ENCODE data around the gene LUZP2.

LUZP2 gene

DNA sequence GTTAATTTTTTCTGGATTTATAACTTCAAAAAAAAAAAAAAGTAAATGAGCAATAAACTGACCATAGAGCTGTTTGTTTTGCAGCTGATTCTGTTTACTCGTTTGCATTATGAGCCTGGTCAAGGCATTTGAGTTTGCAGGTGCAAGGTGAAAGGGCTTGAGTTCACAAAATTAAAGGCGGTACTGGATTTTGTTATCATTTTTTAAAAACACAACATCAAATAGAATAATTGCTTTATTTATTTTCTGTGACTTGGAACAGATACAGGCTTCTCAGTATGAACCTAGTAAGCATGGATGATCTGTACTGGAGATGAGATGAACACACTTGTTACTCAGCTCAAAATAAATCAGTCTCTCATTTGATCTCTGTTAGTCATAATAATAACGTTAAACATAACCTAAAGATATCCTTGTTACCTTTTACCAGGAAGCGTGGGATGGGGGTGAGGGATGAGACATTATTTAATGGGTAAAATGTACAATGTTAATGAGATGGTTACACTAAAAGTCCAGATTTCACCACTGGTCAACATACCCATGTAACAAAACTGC lies 137.8 kb downstream of the LUZP2 start:
- no peak for DNase-seq (ENCODE audit: low read depth in 2 of 2)

DNA sequence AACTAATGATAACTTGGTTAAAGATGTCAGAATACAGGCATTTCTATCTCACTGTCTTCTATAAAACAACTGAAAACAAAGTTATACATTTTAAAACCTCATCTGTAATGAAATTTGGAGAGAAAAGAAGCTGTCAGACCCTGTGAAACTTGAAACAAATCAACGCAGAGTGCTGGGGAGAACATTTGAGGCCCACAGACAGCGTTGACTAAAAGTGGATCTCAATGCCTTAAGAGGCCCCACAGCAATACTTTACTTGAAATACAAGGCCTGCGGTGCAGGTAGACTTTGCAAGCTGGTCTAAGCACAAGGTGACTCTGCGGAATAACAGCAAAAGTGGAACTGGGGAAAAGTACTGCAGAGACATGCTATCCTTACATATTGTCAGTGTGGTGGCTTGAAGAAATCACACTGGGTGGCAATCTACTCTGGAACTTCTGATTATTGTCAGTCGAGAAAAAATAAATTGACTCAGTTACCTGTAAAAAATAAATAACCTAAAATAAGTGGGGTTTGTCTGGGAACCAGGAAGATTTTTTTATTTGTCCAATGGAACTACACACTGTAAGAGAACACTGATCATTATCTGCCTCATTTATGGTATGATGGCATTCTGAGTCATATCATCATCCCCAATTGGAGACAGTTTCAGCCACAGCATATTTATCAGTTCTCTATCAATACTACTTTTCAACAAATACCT lies 138.9 kb downstream of the LUZP2 start:
- no peak for DNase-seq (ENCODE audit: low read depth in 2 of 2)

DNA sequence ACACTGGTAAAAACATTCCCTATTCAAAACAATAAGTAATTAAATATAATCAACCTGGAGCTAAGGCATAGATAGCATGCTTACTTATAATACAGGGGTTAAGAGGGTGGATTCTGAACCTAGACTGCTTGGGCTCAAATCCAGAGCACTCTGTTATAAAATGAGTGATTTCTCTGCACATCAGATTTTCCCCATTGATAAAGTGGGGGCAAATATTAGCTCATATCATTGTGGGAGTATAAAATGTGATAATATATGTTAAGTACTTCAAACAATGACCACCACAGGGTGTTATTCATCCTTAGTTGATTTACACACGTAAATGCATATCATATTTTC lies 139.4 kb downstream of the LUZP2 start:
- no peak for DNase-seq (ENCODE audit: low read depth in 2 of 2)

DNA sequence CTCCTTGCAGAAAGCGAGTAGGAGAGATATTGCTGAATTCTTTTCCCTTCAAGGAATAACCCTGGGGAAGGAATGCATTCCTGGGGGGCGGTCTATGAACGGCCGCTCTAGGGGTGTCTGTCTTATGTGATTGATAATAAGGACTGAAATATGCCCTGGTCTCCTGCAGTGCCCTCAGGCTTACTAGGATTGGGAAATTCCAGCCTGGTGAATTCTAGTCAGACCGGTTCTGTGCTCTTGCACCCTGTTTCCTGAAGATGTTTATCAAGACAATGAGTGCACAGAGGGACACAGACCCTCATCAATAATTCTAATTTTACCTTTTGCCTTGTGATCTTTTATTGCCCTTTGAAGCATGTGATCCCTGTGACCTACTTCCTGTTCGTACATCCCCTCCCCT lies 140.7 kb downstream of the LUZP2 start:
- no peak for DNase-seq (ENCODE audit: low read depth in 2 of 2)

DNA sequence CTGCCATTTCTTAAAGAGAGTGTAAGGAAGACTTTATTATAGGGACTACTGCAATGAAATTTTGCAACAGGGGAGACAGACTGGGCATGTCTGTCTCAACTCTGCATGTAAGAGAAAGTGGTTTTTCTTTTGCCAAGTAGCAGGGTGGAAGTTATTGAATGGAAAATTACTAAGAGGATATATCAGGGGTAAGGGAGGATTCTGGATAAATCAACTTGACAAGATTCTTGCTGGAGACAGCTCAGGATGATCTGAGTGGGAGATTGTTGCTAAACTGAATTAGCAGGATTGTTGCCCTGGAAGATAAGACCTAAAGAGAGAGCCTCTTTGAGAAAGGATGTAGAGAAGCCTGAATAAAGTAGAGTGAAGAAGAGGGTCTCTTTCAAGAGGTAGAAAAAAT lies 145.8 kb downstream of the LUZP2 start:
- no peak for DNase-seq (ENCODE audit: low read depth in 2 of 2)

- no peak for DNase-seq (ENCODE audit: low read depth in 2 of 2)
These were observed 148.7 kb downstream of the LUZP2 start for GRCh38 chr11:24645563-24645962.

GRCh38 chr11:24651873-24652272 lies 155.0 kb downstream of the LUZP2 start:
- DNase-seq (ENCODE audit: low read depth in 2 of 2) = no peak

GRCh38 chr11:24653901-24654300 lies 157.0 kb downstream of the LUZP2 start:
- DNase-seq (ENCODE audit: low read depth in 2 of 2) = no peak

GRCh38 chr11:24661331-24661730 lies 164.5 kb downstream of the LUZP2 start:
- DNase-seq (ENCODE audit: low read depth in 2 of 2) = no peak

DNA sequence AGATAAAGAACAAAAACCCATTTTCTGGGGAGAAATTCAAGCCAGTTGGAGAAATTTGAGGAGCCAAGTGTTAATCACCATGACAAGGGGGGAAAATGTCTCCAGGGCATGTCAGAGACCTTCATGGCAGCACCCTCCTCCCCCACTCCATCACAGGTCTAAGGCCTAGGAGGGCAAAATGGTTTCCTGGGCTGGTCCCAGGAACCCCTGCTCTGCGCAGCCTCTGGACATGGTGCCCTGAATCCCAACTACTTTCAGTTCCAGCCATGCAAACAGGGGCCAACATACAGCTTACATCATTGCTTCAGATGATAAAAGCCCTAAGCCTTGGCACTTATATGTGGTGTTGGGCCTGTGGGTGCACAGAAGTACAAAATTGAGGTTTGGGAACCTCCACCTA lies 167.5 kb downstream of the LUZP2 start:
- DNase-seq (ENCODE audit: low read depth in 2 of 2) = no peak

- no peak for DNase-seq (ENCODE audit: low read depth in 2 of 2)
These were observed 170.6 kb downstream of the LUZP2 start for GRCh38 chr11:24667353-24667968.

DNA sequence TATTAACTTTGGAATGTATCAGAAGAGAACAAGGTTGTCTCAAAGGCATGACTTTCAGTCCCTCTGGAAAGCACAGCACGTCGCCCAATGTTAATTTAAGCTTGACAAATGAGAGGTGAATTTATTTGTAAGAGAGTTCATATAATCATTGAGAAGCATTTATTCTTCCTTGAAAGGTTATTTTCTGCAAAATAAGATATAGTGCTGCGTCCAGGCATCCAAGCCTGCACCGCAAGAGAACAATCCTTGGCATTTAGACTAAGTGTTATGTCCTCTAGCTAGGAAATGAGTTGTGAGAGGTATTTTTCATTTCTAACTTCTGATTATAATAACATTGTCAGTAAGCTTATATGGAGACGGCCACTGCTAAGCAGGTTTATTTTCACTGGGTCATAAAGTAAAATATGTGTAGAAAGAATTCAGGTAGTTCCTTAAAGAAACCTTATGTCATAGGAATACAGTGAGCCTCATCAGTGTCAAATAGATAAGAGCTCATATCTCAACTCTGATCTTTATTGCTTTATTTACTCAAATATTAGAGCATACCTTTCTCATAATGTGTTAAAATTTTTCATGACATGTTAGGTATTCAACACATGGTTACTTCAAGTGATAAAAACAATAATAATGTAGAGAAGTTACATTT lies 182.0 kb downstream of the LUZP2 start:
- DNase-seq (ENCODE audit: low read depth in 2 of 2) = no peak

- no peak for DNase-seq (ENCODE audit: low read depth in 2 of 2)
These were observed 183.0 kb downstream of the LUZP2 start for GRCh38 chr11:24679821-24680351.

DNA sequence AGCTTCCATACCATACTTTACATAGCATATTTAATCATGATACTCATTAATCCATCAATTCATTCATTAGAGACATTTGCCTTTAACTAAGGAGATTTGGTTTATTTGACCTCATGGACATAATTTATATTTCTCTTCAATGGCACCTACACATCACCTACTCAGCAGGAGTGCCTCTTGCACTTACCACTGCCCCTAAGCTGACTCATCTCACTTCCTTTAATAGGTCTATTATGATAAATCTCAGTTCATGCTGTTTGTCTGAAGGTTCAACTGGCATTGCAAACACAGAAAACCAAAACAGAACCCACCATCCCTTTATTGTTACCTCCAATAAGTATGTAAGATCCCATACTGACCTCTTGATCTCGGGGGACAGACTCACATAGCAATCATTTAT lies 186.7 kb downstream of the LUZP2 start:
- DNase-seq (ENCODE audit: low read depth in 2 of 2) = no peak

DNA sequence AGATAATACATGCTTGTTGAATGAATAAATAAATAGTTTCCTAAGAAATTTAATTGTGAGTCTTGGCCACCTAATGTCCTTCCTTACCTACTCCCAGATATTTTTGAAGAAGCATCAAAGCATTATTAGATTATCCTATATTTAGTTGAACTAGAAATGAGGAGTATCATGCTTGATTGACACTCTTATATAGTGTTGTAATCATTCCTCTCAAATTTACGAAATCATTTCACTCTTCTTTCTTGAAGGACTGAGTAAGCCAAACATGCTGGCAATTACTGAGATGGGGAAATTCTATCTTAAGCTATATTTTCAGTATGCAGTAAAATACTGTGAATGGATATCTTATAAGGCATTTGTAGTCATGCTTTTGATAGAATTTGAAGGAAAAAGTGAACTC lies 189.0 kb downstream of the LUZP2 start:
- DNase-seq (ENCODE audit: low read depth in 2 of 2) = no peak

DNA sequence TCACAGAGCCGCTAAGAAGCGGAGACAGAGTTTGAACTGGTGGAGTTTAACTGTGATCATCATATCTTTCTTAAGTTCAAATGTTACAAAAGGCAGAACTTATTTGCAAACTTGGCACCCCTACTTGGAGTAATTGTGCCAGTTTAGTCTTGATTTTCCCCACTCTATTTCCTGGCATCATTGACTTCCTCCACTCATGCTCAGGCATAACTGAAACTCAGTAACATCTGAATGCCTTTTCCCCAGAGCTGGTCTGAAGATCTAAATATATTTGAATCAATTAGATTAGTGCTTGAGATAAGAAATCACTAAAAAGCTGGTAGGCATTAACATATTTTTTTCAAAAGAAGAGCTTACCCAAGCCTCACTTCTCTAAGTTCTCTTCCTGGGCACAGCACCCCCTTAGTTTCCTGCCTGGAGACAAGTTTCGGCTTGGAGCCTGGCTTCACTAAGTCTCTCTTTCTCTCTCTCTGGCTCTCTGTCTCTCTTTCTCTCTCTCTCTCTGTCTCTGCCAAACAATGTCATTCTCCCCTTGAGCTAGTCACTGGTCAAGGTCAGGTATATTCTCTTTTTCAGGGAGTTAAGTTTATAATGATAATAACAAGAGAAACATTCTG lies 190.8 kb downstream of the LUZP2 start:
- no peak for DNase-seq (ENCODE audit: low read depth in 2 of 2)

DNA sequence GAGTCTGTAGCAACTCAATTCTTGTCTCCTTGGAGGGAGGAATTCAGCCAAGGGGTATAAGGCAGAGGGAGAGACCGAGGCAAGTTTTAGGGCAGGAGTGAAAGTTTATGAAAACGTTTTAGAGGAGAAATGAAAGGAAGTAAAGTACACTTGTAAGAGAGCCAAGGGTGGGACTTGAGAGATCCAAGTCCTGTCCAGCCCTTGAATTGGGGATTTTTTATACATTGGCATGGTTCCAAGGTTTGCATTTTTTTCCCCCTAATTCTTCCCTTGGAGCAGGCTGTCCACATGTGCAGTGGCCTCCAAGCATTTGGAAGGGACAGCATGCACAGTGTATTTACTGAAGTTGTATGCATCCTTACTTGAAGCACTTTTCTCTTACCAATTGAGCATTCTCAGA lies 192.1 kb downstream of the LUZP2 start:
- no peak for DNase-seq (ENCODE audit: low read depth in 2 of 2)

- no peak for DNase-seq (ENCODE audit: low read depth in 2 of 2)
These were observed 200.8 kb downstream of the LUZP2 start for GRCh38 chr11:24697522-24698111.

DNA sequence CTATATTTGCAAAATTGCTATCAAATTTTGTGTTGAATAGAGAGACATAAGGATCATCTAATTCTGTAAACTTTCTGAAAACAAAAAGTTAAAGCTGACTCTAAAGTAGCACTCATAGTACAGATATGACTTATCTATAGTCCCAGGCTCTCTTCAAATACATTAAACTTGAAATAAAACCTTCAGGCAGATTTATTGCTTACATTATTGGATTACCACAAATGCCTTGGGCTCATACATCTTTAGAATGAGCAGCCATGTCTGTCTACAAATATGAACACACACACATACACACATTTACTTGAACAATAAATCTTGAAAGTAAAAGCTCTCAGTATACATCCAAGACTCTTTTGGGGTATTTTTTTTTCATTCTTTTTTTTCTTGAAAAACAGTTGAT lies 207.9 kb downstream of the LUZP2 start:
- DNase-seq (ENCODE audit: low read depth in 2 of 2) = no peak

GRCh38 chr11:24705474-24705873 lies 208.6 kb downstream of the LUZP2 start:
- no peak for DNase-seq (ENCODE audit: low read depth in 2 of 2)

GRCh38 chr11:24708616-24709015 lies 211.8 kb downstream of the LUZP2 start:
- no peak for DNase-seq (ENCODE audit: low read depth in 2 of 2)

- DNase-seq (ENCODE audit: low read depth in 2 of 2) = no peak
These were observed 213.2 kb downstream of the LUZP2 start for GRCh38 chr11:24709928-24710565.
